Endothelial cell of umbilical vein (primary cell): ENCODE measurements around the gene GARIN6. TPM values are rescaled to one million over a fixed set of nuclear protein-coding genes. Genes with fewer than 3 reads are reported as not detected.

ENCODE experiments used
- Bru-seq: library from RNA; stranded (reverse); fragments of 400-500 nt; gene quantifications from one replicate; lab custom pipeline; 2021; lab: Mats Ljungman, UMichigan
- BruChase-seq, 2 experiments: library from RNA; stranded (reverse); fragments of 400-500 nt; gene quantifications; one replicate each; lab custom pipeline; 2021; lab: Mats Ljungman, UMichigan
- BruUV-seq: library from RNA; stranded (reverse); fragments of 400-500 nt; replicated peaks from 2 replicates; lab custom pipeline; 2021; lab: Mats Ljungman, UMichigan
- CTCF ChIA-PET: fragments of 300-600, 350-600 bp; sonication (Branson Sonifier 250); formaldehyde crosslinking; loops from one replicate; lab custom pipeline; 2021; ENCODE audit warnings: antibody characterized with exemption, inconsistent platforms; lab: Charles Lee
- POLR2A ChIA-PET: fragments of 300-600, 350-600 bp; sonication (Branson Sonifier 250); formaldehyde crosslinking; loops from one replicate; lab custom pipeline; 2021; ENCODE audit warnings: antibody characterized with exemption, inconsistent platforms; lab: Charles Lee
- DNase-seq: peaks from one replicate; pipeline ENCODE4 v3.0.0-alpha.2; 2011; ENCODE audit warnings: low read depth, low spot score
- FAIRE-seq: peaks from 2 replicates; lab custom pipeline; 2011; peaks lifted over from hg19 to GRCh38; lab: Jason Lieb, UNC
- H2AFZ ChIP-seq: 2 replicates; pipeline ENCODE4 v1.6.0; 2012; ENCODE audit warnings: low read depth, low read length, control low read depth, inconsistent platforms
- H3K27ac ChIP-seq: 2 replicates; pipeline ENCODE4 v1.5.1; 2011; ENCODE audit warnings: low read depth, mild to moderate bottlenecking, control low read depth, low read length, moderate library complexity; ENCODE audit not compliant: insufficient read depth
- H3K27me3 ChIP-seq, 2 experiments: 2 replicates each; pipeline versions ENCODE4 v1.6.0 to v1.6.1; 2011; ENCODE audit warnings: low read length in 2 of 2, mixed read lengths in 1 of 2; ENCODE audit not compliant: control insufficient read depth in 2 of 2, insufficient read depth in 2 of 2
- H3K36me3 ChIP-seq, 2 experiments: 2 replicates in 1 of 2; 3 replicates in 1 of 2; pipeline ENCODE4 v1.5.1; 2011; ENCODE audit warnings: low read length in 2 of 2, mild to moderate bottlenecking in 1 of 2, moderate library complexity in 1 of 2; ENCODE audit not compliant: control insufficient read depth in 2 of 2, insufficient read depth in 2 of 2; ENCODE audit errors: extremely low read depth in 1 of 2
- H3K4me1 ChIP-seq: 3 replicates; pipeline ENCODE4 v1.5.1; 2011; ENCODE audit warnings: mild to moderate bottlenecking, low read length; ENCODE audit not compliant: control insufficient read depth, insufficient read depth; ENCODE audit errors: extremely low read depth
- H3K4me2 ChIP-seq: 2 replicates; pipeline ENCODE4 v1.6.1; 2011; ENCODE audit warnings: low read length, control low read depth, mixed read lengths; ENCODE audit not compliant: insufficient read depth
- H3K4me3 ChIP-seq, 3 experiments: fragments of 200-600 bp in 1 of 3; sonication (generic), shearing (Covaris generic) in 1 of 3; replicated peaks in 1 of 3; 2 replicates each; pipeline ENCODE4 v1.5.1; 2011 to 2016; ENCODE audit warnings: control low read depth in 3 of 3, low read length in 3 of 3, mild to moderate bottlenecking in 2 of 3, inconsistent platforms in 1 of 3, low read depth in 1 of 3, moderate library complexity in 1 of 3; ENCODE audit not compliant: insufficient read depth in 1 of 3
- H3K79me2 ChIP-seq: 2 replicates; pipeline ENCODE4 v1.6.0; 2012; ENCODE audit warnings: low read length, inconsistent platforms; ENCODE audit not compliant: control insufficient read depth, insufficient read depth
- H3K9ac ChIP-seq: replicated peaks from 2 replicates; pipeline ENCODE3; 2011; ENCODE audit warnings: low read length, control low read depth; ENCODE audit not compliant: insufficient read depth; ENCODE audit errors: extremely low read depth
- H3K9me1 ChIP-seq: replicated peaks from 3 replicates; pipeline ENCODE4 v1.6.0; 2011; ENCODE audit warnings: mild to moderate bottlenecking, low read length; ENCODE audit not compliant: control insufficient read depth, insufficient read depth; ENCODE audit errors: extremely low read depth
- H3K9me3 ChIP-seq: replicated peaks from 2 replicates; pipeline ENCODE4 v1.5.1; 2012; ENCODE audit warnings: low read length, inconsistent platforms; ENCODE audit not compliant: control insufficient read depth, insufficient read depth
- H4K20me1 ChIP-seq: replicated peaks from 2 replicates; pipeline ENCODE3; 2011; ENCODE audit warnings: mild to moderate bottlenecking, low read length; ENCODE audit not compliant: control insufficient read depth, insufficient read depth; ENCODE audit errors: extremely low read depth
- EZH2 ChIP-seq: IDR thresholded peaks from 2 replicates; pipeline ENCODE4 v1.6.1; 2012; ENCODE audit warnings: borderline replicate concordance, low read depth, mild to moderate bottlenecking, moderate library complexity, low read length, inconsistent platforms; ENCODE audit not compliant: severe bottlenecking
- FOS ChIP-seq: IDR thresholded peaks from 2 replicates; pipeline ENCODE4 v1.6.1; 2011; ENCODE audit warnings: mild to moderate bottlenecking, low read length, moderate library complexity, borderline replicate concordance; ENCODE audit not compliant: insufficient read depth
- GATA2 ChIP-seq: IDR thresholded peaks from 2 replicates; pipeline ENCODE4 v1.7.0; 2011; ENCODE audit warnings: low read depth, mild to moderate bottlenecking, moderate library complexity, mixed read lengths, low read length; ENCODE audit not compliant: insufficient read length, insufficient read depth
- JUN ChIP-seq: IDR thresholded peaks from 2 replicates; pipeline ENCODE4 v1.6.1; 2011; ENCODE audit warnings: borderline replicate concordance, low read depth; ENCODE audit not compliant: insufficient read length, insufficient read depth
- MAX ChIP-seq: IDR thresholded peaks from 2 replicates; pipeline ENCODE4 v1.6.1; 2011; ENCODE audit not compliant: insufficient read depth, insufficient read length
- MYC ChIP-seq: IDR thresholded peaks from one replicate; pipeline ENCODE4 v1.6.1; 2011; ENCODE audit warnings: mild to moderate bottlenecking, low read depth, low read length
- POLR2A ChIP-seq: IDR thresholded peaks from 2 replicates; pipeline ENCODE4 v1.6.1; 2012; ENCODE audit warnings: low read depth, mild to moderate bottlenecking, control low read depth, low read length
- POLR2AphosphoS5 ChIP-seq: IDR thresholded peaks from 2 replicates; pipeline ENCODE4 v1.6.1; 2012; ENCODE audit warnings: low read depth, mild to moderate bottlenecking, control low read depth, low read length, moderate library complexity; ENCODE audit not compliant: insufficient read depth
- dilution Hi-C: fragments of 300-500 bp; cut with MboI; formaldehyde crosslinking; loops from one replicate; pipeline ENCODE4 v1.15.0; 2019; ENCODE audit warnings: low sequenced_read_pairs; ENCODE audit not compliant: extremely low pct_ligation_motif_present
- intact Hi-C: fragments of 100-400 bp; cut with micrococcal nuclease; formaldehyde crosslinking; loops from one replicate; pipeline ENCODE4 v1.10.0; 2022
- long read RNA-seq: library from polyadenylated mRNA; stranded (forward); transcript quantifications from one replicate; pipeline ENCODE4 v2.0.0, GENCODE V29; 2021
- polyA minus RNA-seq, 3 experiments: library from RNA; depleted of rRNA, polyadenylated mRNA; stranded (reverse); fragments of >200 nt; gene quantifications; 1 replicate in 1 of 3; 2 replicates in 2 of 3; pipeline ENCODE4 v1.2.3, GENCODE V29; 2011
- polyA plus RNA-seq, 4 experiments: library from polyadenylated mRNA; depleted of rRNA in 3 of 4; stranded (reverse) in 3 of 4; unstranded in 1 of 4; fragments of >200 nt; gene quantifications; 2 replicates each; pipeline versions ENCODE4 v1.2.1 to v1.2.3, GENCODE V29; 2011 to 2012; ENCODE audit warnings: missing spikeins in 1 of 4
- total RNA-seq: library from RNA; stranded (reverse); gene quantifications from 2 replicates; pipeline ENCODE4 v1.2.3, GENCODE V29; 2021
- TF ChIP-seq, protein P1 (sequence below), 2 donors: IDR thresholded peaks; 1 replicate in 1 of 2; 2 replicates in 1 of 2; pipeline ENCODE4 v1.5.1; 2011; ENCODE audit warnings: low read length in 2 of 2, mild to moderate bottlenecking in 2 of 2, moderate library complexity in 2 of 2, control low read depth in 1 of 2, inconsistent platforms in 1 of 2, low read depth in 1 of 2; ENCODE audit not compliant: insufficient read depth in 1 of 2; ENCODE audit errors: extremely low read depth in 1 of 2

GARIN6 gene
- total RNA-seq (not detected in 2 replicates), polyA plus RNA-seq (not detected in 2 replicates), polyA minus RNA-seq (not detected in 2 replicates), Bru-seq, nascent RNA (not detected), BruChase-seq, experiment 1, labeled RNA remaining after a 6-hour chase (not detected), BruChase-seq, experiment 2, labeled RNA remaining after a 2-hour chase (not detected)
- not detected in 2 replicates for polyA plus RNA-seq (2011; cell fraction: cytosol; rRNA removed)
- not detected in 2 replicates for polyA plus RNA-seq (2011; cell fraction: nucleus; rRNA removed)
- polyA plus RNA-seq (2012): not detected in 2 replicates
- polyA minus RNA-seq (2011; cell fraction: cytosol; rRNA and poly(A)+ RNA removed): not detected
- not detected in 2 replicates for polyA minus RNA-seq (2011; cell fraction: nucleus; rRNA and poly(A)+ RNA removed)
- long read RNA-seq: 0 reads

- intact Hi-C loops: no loop called here
- CTCF ChIA-PET: no interaction called here
These were observed at the start of gene GARIN6 for GRCh38 chr12:99647453-99647852. TSS of gene GARIN6 (plus strand) at chr12:99647753. CDS start at chr12:99648175, 422 bp downstream.

More at GRCh38 chr12:99647453-99647852, at the start of gene GARIN6:
- H3K4me1 ChIP-seq: no peaks in the 10 kb centered on the region
- H3K4me3 ChIP-seq: no peak within 1 kb of the TSS
- H3K27me3 ChIP-seq: no peaks in the 10 kb centered on the region
- DNase-seq (no peak), FAIRE-seq (no peak)
- H3K27ac ChIP-seq: no peak within 1 kb of the TSS
- POLR2A ChIA-PET: no interaction called here
- no peak within 1 kb of the TSS for H3K4me2 ChIP-seq
- H3K9ac ChIP-seq: no peak within 1 kb of the TSS
- peaks cover 5% of the 10 kb centered on the region for H3K9me3 ChIP-seq
- dilution Hi-C loops: no loop called here
- no peaks in the 10 kb centered on the region for H3K36me3 ChIP-seq
- no peaks in the 10 kb centered on the region for H4K20me1 ChIP-seq
- no peaks in the 10 kb centered on the region for H3K9me1 ChIP-seq
- no TSS peak for BruUV-seq
- no peaks in the 10 kb centered on the region for H3K79me2 ChIP-seq
- no peak within 1 kb of the TSS for H2AFZ ChIP-seq
- TF ChIP-seq MAX: no peak
- no peak for TF ChIP-seq EZH2
- no peak for TF ChIP-seq JUN
- TF ChIP-seq GATA2: no peak
- TF ChIP-seq POLR2A: no peak
- TF ChIP-seq POLR2AphosphoS5: no peak
- TF ChIP-seq, protein P1, sequence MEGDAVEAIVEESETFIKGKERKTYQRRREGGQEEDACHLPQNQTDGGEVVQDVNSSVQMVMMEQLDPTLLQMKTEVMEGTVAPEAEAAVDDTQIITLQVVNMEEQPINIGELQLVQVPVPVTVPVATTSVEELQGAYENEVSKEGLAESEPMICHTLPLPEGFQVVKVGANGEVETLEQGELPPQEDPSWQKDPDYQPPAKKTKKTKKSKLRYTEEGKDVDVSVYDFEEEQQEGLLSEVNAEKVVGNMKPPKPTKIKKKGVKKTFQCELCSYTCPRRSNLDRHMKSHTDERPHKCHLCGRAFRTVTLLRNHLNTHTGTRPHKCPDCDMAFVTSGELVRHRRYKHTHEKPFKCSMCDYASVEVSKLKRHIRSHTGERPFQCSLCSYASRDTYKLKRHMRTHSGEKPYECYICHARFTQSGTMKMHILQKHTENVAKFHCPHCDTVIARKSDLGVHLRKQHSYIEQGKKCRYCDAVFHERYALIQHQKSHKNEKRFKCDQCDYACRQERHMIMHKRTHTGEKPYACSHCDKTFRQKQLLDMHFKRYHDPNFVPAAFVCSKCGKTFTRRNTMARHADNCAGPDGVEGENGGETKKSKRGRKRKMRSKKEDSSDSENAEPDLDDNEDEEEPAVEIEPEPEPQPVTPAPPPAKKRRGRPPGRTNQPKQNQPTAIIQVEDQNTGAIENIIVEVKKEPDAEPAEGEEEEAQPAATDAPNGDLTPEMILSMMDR (IDR thresholded peaks at IDR 0.05; ENCODE audit: extremely low read depth in 1 of 2, insufficient read depth in 1 of 2, low read depth in 1 of 2, low read length in 2 of 2): no peak
- no peak for TF ChIP-seq FOS
- TF ChIP-seq MYC: no peak
